Activated naive CD4-positive, alpha-beta T cell treated with anti-CD3 and anti-CD28 coated beads for 36 hours (primary cell): ENCODE results near the gene SLMAP. TPM values are rescaled to one million over a fixed set of nuclear protein-coding genes. Genes with fewer than 3 reads are reported as not detected.

Experiments used
- CTCF ChIA-PET: fragments of 350-600 bp; sonication (Branson Sonifier 250); formaldehyde crosslinking; loops from one replicate; lab custom pipeline; 2021; ENCODE audit warnings: antibody characterized with exemption; lab: Charles Lee
- DNase-seq: peaks from one replicate; pipeline ENCODE4 v3.0.0-alpha.2; 2020
- H3K27ac Mint-ChIP-seq: one replicate; pipeline ENCODE4 v1.8.0; 2021; ENCODE audit warnings: mild to moderate bottlenecking, mixed read lengths
- H3K27me3 Mint-ChIP-seq: one replicate; pipeline ENCODE4 v1.8.0; 2021; ENCODE audit warnings: low read depth, mixed read lengths
- H3K36me3 Mint-ChIP-seq: one replicate; pipeline ENCODE4 v1.8.0; 2021; ENCODE audit warnings: low read depth, mixed read lengths
- H3K4me1 Mint-ChIP-seq: one replicate; pipeline ENCODE4 v1.8.0; 2021; ENCODE audit warnings: low read depth, mixed read lengths
- H3K4me3 Mint-ChIP-seq: one replicate; pipeline ENCODE4 v1.8.0; 2021; ENCODE audit warnings: mild to moderate bottlenecking, moderate library complexity, mixed read lengths
- H3K9me3 Mint-ChIP-seq: one replicate; pipeline ENCODE4 v1.8.0; 2021; ENCODE audit warnings: mixed read lengths
- intact Hi-C: fragments of 100-400 bp; cut with micrococcal nuclease; formaldehyde crosslinking; loops from one replicate; pipeline ENCODE4 v1.15.1; 2023
- total RNA-seq, 2 experiments: library from RNA; stranded (reverse); gene quantifications; one replicate each; pipeline ENCODE4 v1.2.3, GENCODE V29; 2021

SLMAP gene
- total RNA-seq, 2 experiments from 2014 or later = 35.1 TPM

DNA sequence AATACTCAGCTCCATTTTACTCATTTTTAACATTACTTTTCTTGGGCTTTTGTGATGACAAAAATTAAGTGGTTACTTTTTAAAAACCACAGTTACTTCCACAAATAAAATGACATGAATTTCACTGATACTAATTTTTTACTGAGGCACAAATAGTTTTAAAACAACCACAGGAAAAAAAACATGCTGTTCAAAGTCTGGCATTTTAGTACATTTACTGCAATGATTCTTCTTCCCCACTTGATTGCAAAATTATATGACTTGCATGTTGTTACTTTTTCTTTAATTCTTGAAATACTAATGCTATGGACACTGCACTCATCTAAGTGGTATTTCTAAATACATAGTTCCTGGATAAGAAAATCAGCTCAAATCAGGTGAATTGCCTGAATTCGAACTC, 24.8 kb upstream of the SLMAP start:
- DNase-seq = no peak
- H3K9me3 Mint-ChIP-seq = no peaks in the 10 kb centered on the region

DNA sequence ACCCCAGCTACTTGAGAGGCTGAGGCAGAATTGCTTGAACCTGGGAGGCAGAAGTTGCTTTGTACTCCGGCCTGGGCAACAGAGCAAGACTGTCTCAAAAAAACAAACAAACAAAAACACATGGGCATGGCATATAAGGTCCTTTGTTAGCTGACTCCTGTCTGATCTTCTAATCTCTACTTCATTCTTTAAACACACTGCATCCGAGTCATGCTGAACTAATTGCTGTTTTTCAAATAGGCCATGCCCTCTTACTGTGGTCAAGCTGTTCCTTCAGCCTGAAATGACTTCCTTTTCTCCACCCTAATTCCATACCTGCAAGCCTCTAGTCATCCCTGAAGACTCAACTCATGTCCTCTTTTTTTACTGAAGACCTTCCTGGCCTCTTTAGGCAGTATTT, 22.3 kb upstream of the SLMAP start:
- intact Hi-C loops = no loop called here
- Mint-ChIP-seq H3K9me3 (no peaks in the 10 kb centered on the region), H3K27me3 (no peaks in the 10 kb centered on the region), H3K4me3 (no peak overlapping the region), H3K36me3 (no peaks in the 10 kb centered on the region), H3K4me1 (no peaks in the 10 kb centered on the region), H3K27ac (no peak overlapping the region)
- CTCF ChIA-PET = no interaction called here
- no peak for DNase-seq

More for the DNA sequence above, 24.8 kb upstream of the SLMAP start:
- Mint-ChIP-seq H3K4me1 (no peaks in the 10 kb centered on the region), H3K27me3 (no peaks in the 10 kb centered on the region), H3K4me3 (no peak overlapping the region), H3K27ac (no peak overlapping the region), H3K36me3 (no peaks in the 10 kb centered on the region)
- intact Hi-C loops = no loop called here
- CTCF ChIA-PET = no interaction called here

DNA sequence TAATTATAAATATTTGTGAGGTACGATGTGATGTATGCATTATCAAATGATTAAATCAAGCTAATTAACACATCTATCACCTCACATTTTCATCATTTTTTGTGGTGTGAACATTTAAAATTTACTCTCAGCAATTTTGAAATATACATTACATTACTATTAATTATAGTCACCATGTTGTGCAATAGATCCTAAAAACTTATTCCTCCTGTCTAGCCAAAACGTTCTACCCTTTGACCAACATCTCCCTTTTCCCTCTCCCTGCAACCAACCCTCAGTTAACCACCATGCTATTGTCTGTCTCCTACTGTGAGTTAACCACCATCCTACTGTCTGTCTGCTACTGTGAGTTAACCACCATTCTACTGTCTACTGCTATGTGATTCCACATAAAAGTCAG, 20.7 kb upstream of the SLMAP start:
- no peak overlapping the region for H3K27ac Mint-ChIP-seq

DNA sequence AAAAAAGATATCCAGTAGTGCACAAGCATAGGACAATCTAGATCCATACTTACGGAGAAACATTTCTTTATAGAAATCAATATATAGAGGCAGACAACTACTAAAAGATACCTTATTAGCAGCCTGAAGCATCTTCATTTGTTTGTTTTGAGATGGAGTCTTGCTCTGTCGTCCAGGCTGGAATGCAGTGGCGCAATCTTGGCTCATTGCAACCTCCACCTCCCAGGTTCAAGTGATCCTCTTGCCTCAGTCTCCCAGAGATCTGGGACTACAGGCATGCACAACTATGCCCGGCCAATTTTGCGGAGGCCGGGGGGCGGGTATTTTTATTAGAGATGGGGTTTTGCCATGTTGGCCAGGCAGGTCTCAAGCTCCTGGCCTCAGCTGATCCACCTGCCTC, 18.3 kb upstream of the SLMAP start:
- CTCF ChIA-PET = interaction anchor here (0.7 kb wide), 1 partner anchor 425 kb away, joined by 3 read pairs; no protein-coding TSS in a partner anchor
- H3K9me3 Mint-ChIP-seq = no peaks in the 10 kb centered on the region
- H3K4me1 Mint-ChIP-seq = no peaks in the 10 kb centered on the region
- H3K27me3 Mint-ChIP-seq = no peaks in the 10 kb centered on the region
- no peak overlapping the region for H3K27ac Mint-ChIP-seq
- H3K4me3 Mint-ChIP-seq = no peak overlapping the region
- H3K36me3 Mint-ChIP-seq = no peaks in the 10 kb centered on the region
- intact Hi-C loops = no loop called here
- DNase-seq = no peak

More for the DNA sequence above, 20.7 kb upstream of the SLMAP start:
- Mint-ChIP-seq H3K4me3 (no peak overlapping the region), H3K9me3 (no peaks in the 10 kb centered on the region), H3K4me1 (no peaks in the 10 kb centered on the region), H3K36me3 (no peaks in the 10 kb centered on the region), H3K27me3 (no peaks in the 10 kb centered on the region)
- CTCF ChIA-PET = interaction anchor here (0.6 kb wide), 1 partner anchor 188 kb away, joined by 3 read pairs; no protein-coding TSS in a partner anchor
- intact Hi-C loops = no loop called here
- DNase-seq = no peak

DNA sequence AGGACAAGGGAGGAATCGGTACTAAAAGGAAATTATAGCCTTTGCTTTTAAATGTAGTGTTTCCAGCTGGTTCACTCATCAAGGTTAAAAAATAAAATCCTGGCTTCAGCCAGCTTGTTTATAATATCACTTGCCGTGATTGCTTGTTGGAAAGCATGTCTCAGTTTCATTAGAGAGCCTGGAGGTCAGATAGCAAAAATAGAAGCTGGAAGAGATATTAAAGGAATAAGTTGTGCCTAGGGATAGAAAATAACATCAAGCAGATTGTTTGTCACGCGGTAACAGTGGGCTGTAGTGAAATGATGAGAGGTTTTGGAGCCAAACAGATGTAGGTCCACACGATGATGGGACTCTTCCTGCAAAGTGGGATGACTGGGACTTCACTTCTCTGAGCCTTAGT, 17.7 kb upstream of the SLMAP start:
- Mint-ChIP-seq H3K27ac (no peak overlapping the region), H3K36me3 (no peaks in the 10 kb centered on the region), H3K4me1 (no peaks in the 10 kb centered on the region), H3K4me3 (no peak overlapping the region), H3K9me3 (no peaks in the 10 kb centered on the region), H3K27me3 (no peaks in the 10 kb centered on the region)
- DNase-seq = no peak
- CTCF ChIA-PET = no interaction called here
- intact Hi-C loops = no loop called here

DNA sequence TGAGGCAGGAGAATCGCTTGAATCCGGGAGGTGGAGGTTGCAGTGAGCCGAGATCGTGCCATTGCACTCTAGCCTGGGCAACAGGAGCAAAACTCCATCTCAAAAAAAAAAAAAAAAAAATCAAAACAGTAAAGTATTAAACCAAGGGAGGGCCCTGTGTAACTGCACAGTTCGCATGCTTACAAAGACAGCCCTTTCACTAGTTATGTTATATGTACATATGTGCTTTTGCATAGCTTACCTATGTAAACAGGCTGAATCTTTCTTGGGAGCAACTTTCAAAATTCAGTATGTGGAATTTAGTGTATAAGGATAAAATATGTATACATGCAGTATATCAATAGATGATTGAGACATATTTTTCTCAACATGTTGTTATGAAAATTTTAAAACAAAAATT, 16.1 kb upstream of the SLMAP start:
- DNase-seq = no peak
- H3K4me3 Mint-ChIP-seq = no peak overlapping the region
- CTCF ChIA-PET = no interaction called here
- H3K27ac Mint-ChIP-seq = no peak overlapping the region
- no peaks in the 10 kb centered on the region for H3K9me3 Mint-ChIP-seq
- no peaks in the 10 kb centered on the region for H3K27me3 Mint-ChIP-seq
- intact Hi-C loops = no loop called here
- H3K4me1 Mint-ChIP-seq = no peaks in the 10 kb centered on the region
- H3K36me3 Mint-ChIP-seq = no peaks in the 10 kb centered on the region

- no peaks in the 10 kb centered on the region for H3K9me3 Mint-ChIP-seq
- DNase-seq = no peak
- H3K36me3 Mint-ChIP-seq = no peaks in the 10 kb centered on the region
- H3K27ac Mint-ChIP-seq = no peak overlapping the region
- H3K4me1 Mint-ChIP-seq = no peaks in the 10 kb centered on the region
- H3K27me3 Mint-ChIP-seq = no peaks in the 10 kb centered on the region
- CTCF ChIA-PET = no interaction called here
- H3K4me3 Mint-ChIP-seq = no peak overlapping the region
- intact Hi-C loops = no loop called here
Measured at GRCh38 chr3:57743496-57743895, 12.6 kb upstream of the SLMAP start.

GRCh38 chr3:57745101-57745500, 11.0 kb upstream of the SLMAP start:
- DNase-seq = no peak
- H3K27ac Mint-ChIP-seq = no peak overlapping the region
- CTCF ChIA-PET = interaction anchor here (0.8 to 1.3 kb wide), 2 partner anchors 9 to 347 kb away, joined by 3 read pairs; no protein-coding TSS in a partner anchor
- no peak overlapping the region for H3K4me3 Mint-ChIP-seq
- H3K27me3 Mint-ChIP-seq = no peaks in the 10 kb centered on the region
- intact Hi-C loops = no loop called here
- no peaks in the 10 kb centered on the region for H3K9me3 Mint-ChIP-seq
- no peaks in the 10 kb centered on the region for H3K4me1 Mint-ChIP-seq
- H3K36me3 Mint-ChIP-seq = no peaks in the 10 kb centered on the region

DNA sequence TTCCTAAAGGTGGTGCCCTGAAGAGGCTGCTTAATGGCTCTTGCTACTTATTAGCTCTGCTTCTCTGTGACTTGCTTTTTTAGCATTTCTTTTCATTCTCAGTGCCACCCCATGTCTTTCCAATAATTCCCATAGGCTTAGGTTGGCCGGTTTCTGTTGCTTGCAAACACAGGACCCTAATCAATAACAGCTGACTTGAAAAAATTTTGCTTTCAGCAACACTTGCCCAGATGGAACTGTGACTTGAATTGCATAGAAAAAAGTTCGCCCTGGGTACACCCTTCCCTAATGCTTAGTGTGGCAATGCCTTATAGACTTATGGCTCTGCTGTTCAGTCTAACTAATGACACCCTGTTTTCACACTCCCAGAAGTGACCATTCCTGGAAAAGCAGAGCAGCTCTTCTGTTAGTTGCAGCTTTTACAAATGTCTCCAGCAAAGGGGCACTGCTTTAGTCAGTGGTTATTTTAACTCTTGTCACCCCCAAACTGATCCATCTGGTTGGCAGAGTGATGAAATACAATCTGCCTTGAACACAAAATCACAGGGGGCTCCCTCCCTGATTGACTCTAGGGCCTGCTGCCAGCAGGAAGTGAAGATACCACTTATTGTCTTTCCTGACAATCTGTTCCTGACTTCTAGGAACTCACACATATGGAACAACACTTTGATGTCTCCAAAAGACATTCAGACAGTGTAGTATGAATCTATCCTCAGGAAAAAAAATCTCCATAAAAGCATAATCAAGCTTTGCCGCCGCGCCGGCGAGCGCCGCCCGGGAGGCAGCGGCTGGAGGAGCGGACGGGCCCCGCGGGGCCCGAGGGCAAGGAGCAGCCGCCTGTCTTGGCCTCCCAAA, 9.7 kb upstream of the SLMAP start:
- Mint-ChIP-seq H3K36me3 (no peaks in the 10 kb centered on the region), H3K9me3 (no peaks in the 10 kb centered on the region), H3K27me3 (no peaks in the 10 kb centered on the region), H3K4me3 (no peak overlapping the region), H3K27ac (no peak overlapping the region), H3K4me1 (no peaks in the 10 kb centered on the region)
- intact Hi-C loops = no loop called here
- CTCF ChIA-PET = interaction anchor here (0.7 to 1.3 kb wide), 2 partner anchors 79 to 348 kb away, joined by 3 read pairs; no protein-coding TSS in a partner anchor
- DNase-seq = no peak

- H3K4me3 Mint-ChIP-seq = no peak overlapping the region
- CTCF ChIA-PET = interaction anchor here (0.7 kb wide), 1 partner anchor 744 kb away, joined by 3 read pairs; no protein-coding TSS in a partner anchor
- intact Hi-C loops = no loop called here
- H3K4me1 Mint-ChIP-seq = peaks cover 1% of the 10 kb centered on the region
- H3K27ac Mint-ChIP-seq = no peak overlapping the region
- H3K9me3 Mint-ChIP-seq = no peaks in the 10 kb centered on the region
- no peaks in the 10 kb centered on the region for H3K27me3 Mint-ChIP-seq
- H3K36me3 Mint-ChIP-seq = no peaks in the 10 kb centered on the region
- DNase-seq = no peak
Measured at GRCh38 chr3:57749542-57749941, 6.6 kb upstream of the SLMAP start.

DNA sequence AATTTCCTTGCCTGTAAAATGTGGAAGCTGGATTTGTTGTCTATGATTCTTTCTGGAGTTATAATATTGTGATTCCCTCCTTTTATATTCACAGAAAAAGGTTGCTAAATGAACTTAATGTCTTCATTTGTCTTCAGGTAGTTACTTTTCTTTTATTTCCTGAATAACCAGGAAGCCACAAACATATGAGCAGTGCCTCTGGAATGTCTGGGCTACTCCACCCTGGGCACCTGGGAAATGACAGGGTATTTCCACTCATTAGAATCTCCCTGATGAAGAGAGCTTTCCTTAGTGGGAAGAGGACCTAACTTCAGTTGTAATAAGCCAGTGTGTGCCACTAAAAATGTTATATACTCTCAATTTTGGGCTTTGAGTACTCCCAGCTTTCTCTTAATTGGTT, 3.8 kb upstream of the SLMAP start:
- intact Hi-C loops = no loop called here
- H3K4me1 Mint-ChIP-seq = peaks cover 9% of the 10 kb centered on the region
- DNase-seq = no peak
- no peak overlapping the region for H3K27ac Mint-ChIP-seq
- H3K4me3 Mint-ChIP-seq = no peak overlapping the region
- H3K36me3 Mint-ChIP-seq = peaks cover 4% of the 10 kb centered on the region
- CTCF ChIA-PET = no interaction called here
- H3K27me3 Mint-ChIP-seq = no peaks in the 10 kb centered on the region
- no peaks in the 10 kb centered on the region for H3K9me3 Mint-ChIP-seq

DNA sequence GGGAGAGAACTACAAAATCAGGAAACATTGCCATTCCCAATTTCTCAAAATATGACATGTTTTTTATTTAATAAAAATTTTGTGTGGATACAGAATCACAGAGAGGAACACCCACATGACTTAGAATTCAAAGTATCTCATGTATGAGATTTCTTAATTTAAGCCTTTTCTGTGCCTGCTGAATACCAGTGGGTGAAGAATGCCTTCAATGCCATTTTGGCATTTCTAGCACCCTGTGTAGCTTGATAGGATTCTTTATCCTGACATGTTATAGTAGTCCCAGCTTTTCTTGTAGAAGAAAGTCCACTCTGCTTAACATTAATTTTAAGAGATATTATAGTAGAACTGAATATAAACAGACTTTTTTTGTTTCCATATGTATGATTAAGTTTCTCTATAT, 3.1 kb upstream of the SLMAP start:
- Mint-ChIP-seq H3K27me3 (no peaks in the 10 kb centered on the region), H3K36me3 (peaks cover 11% of the 10 kb centered on the region), H3K9me3 (no peaks in the 10 kb centered on the region), H3K4me3 (no peak overlapping the region), H3K4me1 (peaks cover 16% of the 10 kb centered on the region), H3K27ac (no peak overlapping the region)
- CTCF ChIA-PET = interaction anchor here (1.2 kb wide), 1 partner anchor 8 kb away, joined by 3 read pairs; no protein-coding TSS in a partner anchor
- intact Hi-C loops = no loop called here
- no peak for DNase-seq

GRCh38 chr3:57755368-57755675, 787 bp upstream of the SLMAP start:
- Mint-ChIP-seq H3K9me3 (no peaks in the 10 kb centered on the region), H3K27me3 (no peaks in the 10 kb centered on the region), H3K4me1 (peaks cover 34% of the 10 kb centered on the region), H3K4me3 (peak overlapping the region; percentile 98), H3K36me3 (peaks cover 22% of the 10 kb centered on the region), H3K27ac (peak overlapping the region; percentile 92)
- CTCF ChIA-PET = interaction anchor here (0.7 to 1.4 kb wide), 4 partner anchors 63 to 159 kb away, joined by 3 to 4 read pairs (median 3); partner anchors contain the start of genes ARF4 and DENND6A
- peak; percentile 16 for DNase-seq
- intact Hi-C loops = loop anchor here (1.0 to 5.0 kb wide), 2 partner anchors 62 to 63 kb away; no protein-coding TSS in a partner anchor
